NCI-H510A (cell line): ENCODE data around the gene FBXO7.

Experiments used
- DNase-seq: peaks from one replicate; lab custom pipeline; 2025; lab: John Stamatoyannopoulos, UW

FBXO7 gene

GRCh38 chr22:32531931-32532819 is 57.6 kb downstream of the FBXO7 start:
- DNase-seq = no peak

- DNase-seq = no peak
Observed at GRCh38 chr22:32532820-32533128, 58.2 kb downstream of the FBXO7 start.

- DNase-seq = no peak
Observed at GRCh38 chr22:32533265-32534111, 58.9 kb downstream of the FBXO7 start.

DNA sequence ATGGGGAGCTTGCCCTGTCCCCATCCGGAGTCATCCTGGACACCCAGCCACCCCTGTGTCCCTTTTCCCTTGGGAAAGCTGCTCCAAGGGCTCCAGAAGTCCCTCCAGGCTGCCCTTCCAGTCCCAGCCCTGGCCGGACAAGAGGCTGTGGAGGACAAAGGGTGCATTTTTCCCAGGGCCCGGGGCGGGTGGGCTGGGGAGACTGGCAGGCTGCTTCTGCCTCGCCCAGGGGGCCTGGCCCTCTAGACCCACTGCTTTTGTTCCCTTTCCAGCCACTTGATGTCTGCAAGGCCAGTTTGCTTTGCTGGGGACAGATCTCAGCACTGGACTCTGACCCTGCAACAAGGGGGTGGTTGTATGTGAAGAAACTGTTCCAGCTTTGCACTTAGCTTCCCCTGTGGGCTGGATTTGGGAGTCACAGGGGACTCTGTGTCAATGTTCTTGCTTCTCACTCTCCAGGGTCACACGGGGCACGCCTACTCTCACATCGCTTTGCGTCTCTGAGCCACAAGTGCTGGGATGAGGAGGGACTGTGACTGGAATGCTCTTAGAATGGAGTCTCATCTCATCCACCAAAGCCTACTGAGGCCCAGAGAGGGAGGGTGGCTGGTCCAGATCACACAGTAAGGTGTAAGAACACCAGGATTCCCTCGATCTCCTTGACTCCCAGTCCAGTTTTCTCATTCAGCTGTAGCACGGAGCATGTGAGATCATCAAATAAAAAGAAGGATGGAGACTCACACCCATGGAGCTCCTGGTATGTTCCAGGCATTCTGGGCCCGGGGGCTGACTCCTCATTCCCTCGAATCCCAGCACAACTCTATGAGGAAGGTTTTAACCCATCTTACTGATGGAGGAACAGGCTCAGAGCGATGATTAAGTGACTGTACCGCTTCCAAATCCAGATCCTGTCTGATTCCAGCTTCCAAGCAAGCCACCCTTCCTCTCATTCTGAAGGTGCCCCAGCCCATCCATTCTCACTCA is 59.9 kb downstream of the FBXO7 start:
- no peak for DNase-seq

GRCh38 chr22:32535531-32536190 is 61.0 kb downstream of the FBXO7 start:
- DNase-seq = no peak

- no peak for DNase-seq
Observed at GRCh38 chr22:32536352-32536751, 61.7 kb downstream of the FBXO7 start.

DNA sequence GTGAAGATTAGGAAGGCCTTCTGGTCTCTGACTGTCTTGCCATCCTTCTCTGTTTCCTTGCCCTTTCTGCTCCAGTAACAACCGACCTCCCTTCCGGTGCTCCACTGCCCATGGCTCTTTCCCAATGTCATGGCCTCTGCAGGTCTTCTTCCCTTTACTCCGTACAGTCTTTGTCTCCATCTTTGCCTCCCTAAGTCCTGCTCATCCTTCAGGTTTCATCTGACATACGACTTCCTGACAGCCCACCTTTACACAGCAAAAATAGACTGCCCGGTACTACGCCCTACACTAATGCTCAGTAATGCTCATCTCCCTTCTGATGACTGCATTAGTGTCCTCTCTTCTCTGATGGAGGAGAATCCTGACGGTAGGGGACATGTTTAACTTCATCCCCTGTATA is 63.9 kb downstream of the FBXO7 start:
- DNase-seq = no peak

GRCh38 chr22:32539631-32540421 is 65.2 kb downstream of the FBXO7 start:
- DNase-seq = no peak

GRCh38 chr22:32541481-32541880 is 66.9 kb downstream of the FBXO7 start:
- no peak for DNase-seq

- no peak for DNase-seq
Observed at GRCh38 chr22:32542066-32542676, 67.6 kb downstream of the FBXO7 start.

DNA sequence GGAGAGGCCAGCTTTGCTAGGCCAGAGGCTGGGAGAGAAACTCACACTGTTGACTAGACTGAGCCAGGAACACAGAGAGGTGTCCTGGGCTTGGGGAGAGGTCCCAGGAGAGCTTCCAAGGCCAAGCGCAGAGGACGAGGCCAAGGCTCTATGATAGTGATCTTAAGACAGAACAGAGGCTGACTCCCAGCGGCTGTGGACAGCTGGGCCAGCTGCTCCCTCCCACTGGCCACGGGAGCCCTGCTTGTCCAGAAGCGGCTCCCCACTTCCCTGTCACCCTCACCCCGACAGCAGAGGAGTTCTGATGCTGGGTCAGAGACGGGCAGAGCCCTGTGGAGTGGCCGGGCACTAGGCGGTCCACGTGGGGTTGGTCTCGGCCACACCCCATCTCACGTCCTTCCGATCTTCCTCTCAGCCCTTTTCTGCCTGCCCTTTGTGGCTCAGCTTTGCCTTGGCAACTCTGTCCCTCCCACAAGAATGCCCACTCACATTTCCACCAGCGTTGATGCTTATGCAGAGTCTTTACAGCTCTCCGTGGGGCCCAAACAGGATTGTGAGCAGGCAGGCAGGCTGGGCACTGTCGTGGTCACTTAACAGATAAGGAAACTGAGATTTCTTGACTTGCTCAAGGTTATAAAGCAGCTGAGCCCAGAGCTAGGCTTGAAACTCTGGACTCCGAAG is 68.2 kb downstream of the FBXO7 start:
- DNase-seq = no peak

DNA sequence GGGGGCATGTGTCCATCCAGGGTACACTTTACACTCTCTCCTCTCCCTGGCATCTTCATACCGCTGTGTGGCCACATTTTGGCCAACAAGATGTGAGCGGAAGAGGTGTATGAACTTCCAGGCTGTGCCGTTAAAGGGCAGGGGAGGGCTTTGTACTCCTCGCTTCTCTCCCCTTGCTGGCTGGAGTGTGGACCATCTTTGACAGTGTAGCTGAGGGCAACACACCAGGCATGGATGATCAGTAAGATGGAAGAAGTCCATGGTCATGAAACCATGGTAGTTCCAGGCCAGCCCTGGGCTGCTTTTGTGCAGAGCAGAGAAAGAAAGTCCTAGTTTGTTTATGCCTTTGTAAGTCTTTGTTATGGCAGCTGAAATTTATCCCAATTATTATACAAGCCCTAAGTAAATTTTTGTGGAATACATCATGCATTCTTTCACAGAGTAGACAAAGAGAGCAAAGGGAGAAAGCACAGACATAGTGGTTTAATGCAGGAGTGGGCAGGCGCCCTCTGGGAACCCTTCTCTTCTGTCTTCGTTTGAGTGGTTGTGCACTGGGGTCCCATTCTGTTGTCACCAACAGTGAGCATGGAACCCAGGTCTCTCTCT is 70.4 kb downstream of the FBXO7 start:
- DNase-seq = no peak

GRCh38 chr22:32545801-32546200 is 71.2 kb downstream of the FBXO7 start:
- no peak for DNase-seq

DNA sequence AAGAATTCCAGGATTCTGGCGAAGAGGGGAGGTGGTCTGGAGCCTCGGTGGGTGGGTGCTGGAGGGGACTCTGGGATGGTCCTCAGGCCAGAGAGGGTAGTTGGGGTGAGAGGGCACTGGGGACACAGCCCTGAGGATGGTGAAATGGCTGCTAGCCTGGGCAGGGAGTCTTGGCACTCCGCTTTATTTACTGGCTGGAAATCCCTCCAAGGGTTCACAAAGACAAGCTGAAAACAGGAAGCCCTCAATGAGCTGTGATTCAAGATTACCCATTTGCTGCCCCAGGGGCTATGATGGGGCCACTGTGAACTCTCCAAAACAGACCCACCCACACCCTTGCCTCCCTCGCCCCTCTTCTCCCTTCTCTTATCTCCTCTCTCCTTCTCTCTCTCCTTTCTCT is 71.9 kb downstream of the FBXO7 start:
- DNase-seq = no peak

DNA sequence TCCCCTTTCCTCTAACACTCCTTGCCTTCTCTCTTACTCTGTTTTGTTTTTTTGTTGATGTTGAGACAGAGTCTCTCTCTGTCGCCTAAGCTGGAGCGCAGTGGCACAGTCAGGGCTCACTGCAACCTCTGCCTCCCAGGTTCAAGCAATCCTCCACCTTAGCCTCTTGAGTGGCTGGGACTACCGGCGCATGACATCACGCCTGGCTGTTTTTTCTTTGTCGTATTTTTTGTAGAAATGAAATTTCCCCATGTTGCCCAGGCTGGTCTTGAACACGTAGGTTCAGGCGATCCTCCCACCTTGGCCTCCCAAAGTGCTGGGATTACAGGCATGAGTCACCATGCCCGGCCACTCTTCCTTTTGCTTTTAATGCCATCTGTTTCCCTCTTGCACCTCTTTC is 72.3 kb downstream of the FBXO7 start:
- DNase-seq = no peak

DNA sequence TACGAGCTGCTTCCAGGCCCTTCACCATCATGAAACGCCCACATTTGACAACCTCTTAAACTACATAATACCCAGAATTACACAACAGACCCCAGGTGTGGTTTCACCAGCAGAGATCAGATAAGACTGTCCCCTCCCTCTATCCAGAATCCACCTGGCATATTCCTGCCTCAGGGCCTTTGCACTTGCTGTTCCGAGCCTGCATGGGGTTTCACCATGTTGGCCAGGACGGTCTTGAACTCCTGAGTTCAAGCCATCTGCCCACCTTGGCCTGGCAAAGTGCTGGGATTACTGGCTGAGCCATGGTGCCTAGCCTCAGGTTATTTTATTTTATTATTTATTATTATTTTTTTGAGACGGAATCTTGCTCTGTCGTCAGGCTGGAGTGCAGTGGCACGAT is 73.4 kb downstream of the FBXO7 start:
- no peak for DNase-seq
